ENCODE data around the gene OSCP1.

GRCh38 chr1:36419569-36419968, 30.7 kb downstream of the OSCP1 start:
- TF ChIP-seq CTCF (IDR thresholded peaks at IDR 0.05; ENCODE audit: low read depth, low read length, poor library complexity, severe bottlenecking) (no peak), EZH2phosphoT487 (IDR thresholded peaks at IDR 0.05; ENCODE audit: borderline replicate concordance, low read length) (no peak)

Data from DOHH2 (cell line).